SKM-1 (cell line): Measurements from ENCODE around the gene EDEM2.
"Not testable (repeated sequence)": the region's sequence is repeated elsewhere in the genome, so short reads cannot be mapped to it uniquely, and the experiment has no call there.

ENCODE experiments used
- DNase-seq: peaks from one replicate; lab custom pipeline; 2025; ENCODE audit not compliant: unreplicated experiment; lab: John Stamatoyannopoulos, UW

EDEM2 gene

GRCh38 chr20:35168701-35169409 is 21.7 kb upstream of the EDEM2 start:
- not testable (repeated sequence) for DNase-seq

GRCh38 chr20:35167787-35168186 is 20.7 kb upstream of the EDEM2 start:
- DNase-seq = no peak

GRCh38 chr20:35166242-35166830 is 19.2 kb upstream of the EDEM2 start:
- DNase-seq = no peak

DNA sequence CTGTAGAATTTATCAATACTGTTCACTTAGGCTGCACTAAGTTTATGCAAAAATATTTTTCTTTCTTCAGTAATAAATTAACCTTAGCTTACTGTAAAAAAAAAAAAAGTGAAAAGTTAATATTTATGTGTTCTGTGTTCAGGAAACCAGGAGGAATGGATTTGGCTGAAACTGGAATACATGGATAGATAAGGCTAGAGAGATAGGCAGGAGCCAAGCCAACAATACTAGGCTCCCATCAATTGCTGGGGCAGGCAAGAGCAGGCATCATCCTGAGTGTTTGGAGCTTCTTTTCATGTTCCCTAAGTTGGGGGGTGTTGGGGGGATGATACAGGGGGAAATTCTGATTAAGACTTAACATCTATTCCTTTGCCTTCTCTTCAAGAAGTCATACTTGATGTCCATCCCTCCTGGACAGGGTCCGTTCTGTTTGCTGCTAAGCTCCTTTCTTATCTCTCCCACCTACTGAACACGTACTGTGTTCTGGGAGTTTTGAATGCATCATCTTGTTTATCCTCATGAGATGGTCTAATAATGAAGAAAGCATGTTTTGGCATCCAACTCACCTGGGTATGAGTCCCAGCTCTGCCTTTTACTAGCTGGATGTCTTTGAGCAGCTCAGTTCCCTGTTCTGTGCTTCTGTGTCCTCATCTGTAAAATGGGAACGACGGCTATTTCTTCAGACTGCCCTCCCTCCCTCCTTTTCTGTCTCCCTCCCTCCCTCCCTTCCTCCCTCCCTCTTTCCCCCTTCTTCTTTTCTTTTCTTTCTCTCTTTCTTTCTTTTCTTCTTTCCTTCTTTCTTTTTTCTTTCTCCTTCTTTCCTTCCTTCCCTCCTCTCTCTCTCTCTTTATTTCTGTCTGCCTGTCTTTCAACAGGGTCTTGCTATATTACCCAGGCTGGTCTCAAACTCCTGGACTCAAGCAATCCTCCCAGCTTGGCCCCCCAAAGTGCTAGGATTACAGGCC is 18.4 kb upstream of the EDEM2 start:
- DNase-seq = no peak

DNA sequence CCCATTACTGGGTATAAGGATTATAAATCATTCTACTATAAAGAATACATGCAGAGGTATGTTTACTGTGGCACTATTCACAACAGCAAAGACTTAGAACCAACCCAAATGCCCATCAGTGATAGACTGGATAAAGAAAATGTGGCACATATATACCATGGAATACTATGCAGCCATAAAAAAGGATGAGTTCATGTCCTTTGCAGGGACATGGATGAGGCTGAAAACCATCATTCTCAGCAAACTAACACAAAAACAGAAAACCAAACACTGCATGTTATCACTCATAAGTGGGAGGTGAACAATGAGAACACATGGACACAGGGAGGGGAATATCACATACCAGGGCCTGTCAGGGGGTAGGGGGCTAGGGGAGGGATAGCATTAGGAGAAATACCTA is 17.4 kb upstream of the EDEM2 start:
- not testable (repeated sequence) for DNase-seq

DNA sequence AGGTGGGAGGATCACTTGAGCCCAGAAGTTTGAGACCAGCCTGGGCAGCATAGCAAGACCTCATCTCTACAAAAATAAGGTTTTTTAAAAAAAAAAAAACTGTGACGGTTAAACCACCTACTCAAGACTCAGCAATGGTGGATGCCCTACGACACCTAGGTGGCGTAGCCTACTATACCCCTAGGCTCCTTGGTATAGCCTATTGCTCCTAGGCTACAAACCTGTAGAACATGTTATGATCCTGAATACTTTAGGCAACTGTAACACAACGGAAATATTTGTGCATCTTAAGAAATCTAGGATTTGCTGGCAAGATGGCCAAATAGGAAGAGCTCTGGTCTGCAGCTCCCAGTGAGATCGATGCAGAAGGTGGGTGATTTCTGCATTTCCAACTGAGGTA is 13.2 kb upstream of the EDEM2 start:
- not testable (repeated sequence) for DNase-seq

GRCh38 chr20:35156978-35157377 is 9.8 kb upstream of the EDEM2 start:
- DNase-seq = no peak

- no peak for DNase-seq
Measured at GRCh38 chr20:35155936-35156335, 8.8 kb upstream of the EDEM2 start.

- DNase-seq = no peak
Measured at GRCh38 chr20:35151736-35152135, 4.6 kb upstream of the EDEM2 start.

GRCh38 chr20:35150846-35151579 is 3.9 kb upstream of the EDEM2 start:
- no peak for DNase-seq

DNA sequence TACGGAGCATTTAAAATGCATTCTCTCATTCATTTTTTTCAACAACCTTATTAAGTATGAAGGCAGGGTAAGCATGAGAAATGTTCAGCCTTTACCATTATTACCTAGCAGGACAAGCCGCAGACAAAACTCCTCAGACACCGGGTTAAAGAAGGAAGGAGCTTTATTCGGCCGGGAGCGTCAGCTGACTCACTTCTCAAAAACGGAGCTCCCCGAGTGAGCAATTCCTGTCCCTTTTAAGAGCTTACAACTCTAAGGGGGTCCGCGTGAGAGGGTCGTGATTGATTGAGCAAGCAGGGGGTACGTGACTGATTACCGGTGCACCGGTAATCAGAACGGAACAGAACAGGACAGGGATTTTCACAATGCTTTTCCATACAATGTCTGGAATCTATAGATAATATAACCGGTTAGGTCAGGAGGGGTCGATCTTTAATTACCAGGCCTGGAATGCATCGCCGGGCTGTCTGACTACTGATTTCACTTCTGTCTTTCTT is 487 bp upstream of the EDEM2 start:
- DNase-seq = not testable (repeated sequence)

DNA sequence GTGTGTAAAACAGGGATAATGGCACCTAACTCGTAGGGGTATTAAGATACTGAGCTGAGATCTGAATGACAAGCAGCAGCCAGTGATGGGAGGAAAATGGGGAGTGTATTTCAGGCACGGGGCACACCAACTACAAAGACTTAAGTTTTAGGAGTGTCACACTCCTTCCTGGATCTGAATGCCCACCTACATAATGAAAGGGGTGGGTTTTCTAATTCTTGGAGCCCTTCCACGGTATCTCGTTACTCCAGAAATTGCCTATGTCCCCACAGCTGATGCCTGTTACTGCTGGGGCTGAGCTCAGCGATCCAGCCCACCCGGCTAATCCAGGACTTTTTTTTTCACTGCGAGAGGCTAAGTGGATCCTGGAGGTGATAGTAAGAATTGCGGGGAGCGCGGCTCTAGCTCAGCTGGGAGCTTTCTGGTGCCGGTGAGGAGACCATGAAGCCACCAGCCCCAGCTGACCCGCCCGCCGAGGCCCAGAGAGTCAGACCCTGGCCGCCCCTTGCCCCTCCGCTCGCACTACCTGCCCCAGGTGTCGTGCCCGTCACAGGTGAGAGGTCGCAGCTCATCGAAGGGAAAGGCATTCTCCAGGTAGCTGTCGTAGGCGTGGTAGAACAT is 727 bp downstream of the EDEM2 start:
- no peak for DNase-seq

- DNase-seq = peak; percentile 6
Measured at GRCh38 chr20:35145141-35145564, 2.0 kb downstream of the EDEM2 start.

GRCh38 chr20:35144694-35145093 is 2.4 kb downstream of the EDEM2 start:
- DNase-seq = peak; percentile 44

DNA sequence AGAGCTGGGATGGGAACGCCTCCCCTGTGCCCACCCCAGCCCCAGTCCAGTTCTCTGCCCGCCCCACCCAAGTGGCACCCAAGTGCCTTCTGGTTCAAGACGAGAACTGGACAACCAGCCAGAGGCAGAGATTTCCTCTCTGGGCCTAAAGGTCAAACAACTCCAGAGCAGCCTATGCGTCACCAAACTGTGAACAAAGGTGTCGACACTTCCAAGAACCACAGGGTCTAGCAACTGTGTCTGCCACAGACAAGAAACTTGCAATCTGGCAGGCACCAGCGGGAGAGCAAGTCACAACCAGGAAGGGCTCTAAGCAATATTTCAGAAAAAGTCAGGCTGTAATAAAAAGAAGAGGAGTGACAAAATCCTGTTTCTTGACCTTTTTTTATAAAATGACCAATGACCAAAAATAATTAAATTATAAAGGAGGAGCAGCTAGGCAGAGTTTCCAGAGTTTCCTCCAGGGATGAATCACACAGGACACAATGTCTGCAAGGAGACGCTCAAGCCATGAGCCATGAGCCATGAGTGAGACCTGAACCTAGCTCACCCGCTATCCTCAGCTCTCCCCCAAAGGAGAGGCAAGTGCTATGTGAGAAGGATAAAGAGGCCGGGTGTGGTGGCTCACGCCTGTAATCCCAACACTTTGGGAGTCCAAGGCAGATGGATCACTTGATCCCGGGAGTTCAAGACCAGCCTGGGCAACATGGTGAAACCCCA is 11.1 kb downstream of the EDEM2 start:
- DNase-seq = no peak

GRCh38 chr20:35134880-35135279 is 12.3 kb downstream of the EDEM2 start:
- no peak for DNase-seq

DNA sequence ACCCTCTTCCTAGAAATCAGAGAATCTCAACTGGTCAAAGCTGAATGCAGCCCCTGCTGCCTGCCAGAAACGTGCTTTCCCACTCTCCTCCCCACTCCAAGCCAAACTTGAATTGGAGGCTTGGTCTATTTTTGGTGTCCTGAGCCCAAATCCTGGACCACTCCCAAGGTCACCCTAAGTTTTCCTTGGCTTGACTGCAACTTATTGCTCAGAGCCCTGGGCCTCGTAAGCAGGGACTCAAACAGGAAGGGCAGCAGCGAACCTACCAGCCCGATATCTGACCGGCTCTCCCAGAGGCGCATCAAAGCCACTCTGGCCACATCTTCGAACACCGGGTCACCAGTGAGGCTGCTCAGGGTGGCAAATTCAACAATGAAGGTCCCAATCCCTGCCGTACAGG is 12.7 kb downstream of the EDEM2 start:
- DNase-seq = no peak

- no peak for DNase-seq
Measured at GRCh38 chr20:35133735-35134134, 13.4 kb downstream of the EDEM2 start.

GRCh38 chr20:35133031-35133430 is 14.1 kb downstream of the EDEM2 start:
- DNase-seq = no peak

GRCh38 chr20:35131934-35132333 is 15.2 kb downstream of the EDEM2 start:
- no peak for DNase-seq
